K562 (cell line): ENCODE data around the gene MLX. TPM values are rescaled to one million over a fixed set of nuclear protein-coding genes. Genes with fewer than 3 reads are reported as not detected.

Experiments
- BRF1 ChIP-seq: IDR thresholded peaks from 3 replicates; pipeline ENCODE4 v1.6.1; 2011; ENCODE audit warnings: borderline replicate concordance, mild to moderate bottlenecking; ENCODE audit not compliant: insufficient read length; ENCODE audit errors: extremely low read depth
- CBX5 ChIP-seq: IDR thresholded peaks from 2 replicates; pipeline ENCODE4 v1.6.1; 2014; ENCODE audit warnings: low read depth, borderline replicate concordance
- CCNT2 ChIP-seq: IDR thresholded peaks from 2 replicates; pipeline ENCODE4 v1.6.1; 2011; ENCODE audit warnings: borderline replicate concordance, low read depth, mild to moderate bottlenecking, moderate library complexity, mixed read lengths, low read length; ENCODE audit not compliant: insufficient read length; ENCODE audit errors: extremely low read depth
- CHCHD3 ChIP-seq: fragments of 250-450 bp; sonication (Bioruptor Pico); IDR thresholded peaks from 2 replicates; pipeline ENCODE4 v2.1.2; 2022; ENCODE audit warnings: mild to moderate bottlenecking
- GABPA ChIP-seq: fragments of 200-800 bp; sonication (Bioruptor generic); conservative IDR thresholded peaks from 2 replicates; pipeline ENCODE4 v1.6.1; 2016; ENCODE audit warnings: low read depth, missing genetic modification characterization, missing compliant biosample characterization
- HCFC1 ChIP-seq: IDR thresholded peaks from 2 replicates; pipeline ENCODE4 v1.6.1; 2012; ENCODE audit warnings: low read depth, low read length, improper control_type of control experiment
- KDM4B ChIP-seq, 2 experiments: fragments of 450-650 bp in 1 of 2; sonication (generic) in 1 of 2; IDR thresholded peaks; 2 replicates each; pipeline ENCODE4 v1.6.1; 2016 to 2017; ENCODE audit warnings: borderline replicate concordance in 2 of 2, antibody characterized with exemption in 1 of 2, low read depth in 1 of 2, mild to moderate bottlenecking in 1 of 2
- MBD1 ChIP-seq: fragments of 250-450 bp; sonication (Bioruptor Pico); IDR thresholded peaks from 2 replicates; pipeline ENCODE4 v1.8.0; 2022; ENCODE audit warnings: inconsistent platforms
- MCM5 ChIP-seq: fragments of 450-650 bp; IDR thresholded peaks from 2 replicates; pipeline ENCODE4 v1.6.1; 2016; ENCODE audit warnings: low read depth
- MEF2A ChIP-seq: IDR thresholded peaks from 2 replicates; pipeline ENCODE4 v1.6.1; 2011; ENCODE audit warnings: low read depth, mild to moderate bottlenecking, low read length, moderate library complexity; ENCODE audit not compliant: control insufficient read depth
- MTA3 ChIP-seq: fragments of 450-650 bp; formaldehyde crosslinking; IDR thresholded peaks from 2 replicates; pipeline ENCODE4 v1.6.1; 2017; ENCODE audit warnings: mild to moderate bottlenecking, borderline replicate concordance
- NCOA4 ChIP-seq: fragments of 450-650 bp; IDR thresholded peaks from 2 replicates; pipeline ENCODE4 v1.6.1; 2018; ENCODE audit warnings: mild to moderate bottlenecking; ENCODE audit not compliant: partially characterized antibody
- RBM25 ChIP-seq: fragments of 200-400 bp; formaldehyde crosslinking; IDR thresholded peaks from 2 replicates; pipeline ENCODE4 v1.6.1; 2018; ENCODE audit warnings: low read length, low read depth, moderate library complexity; ENCODE audit not compliant: severe bottlenecking
- SMARCB1 ChIP-seq: IDR thresholded peaks from 2 replicates; pipeline ENCODE4 v1.6.1; 2011; ENCODE audit warnings: improper control_type of control experiment, low read depth; ENCODE audit not compliant: insufficient read length
- SNAPC5 ChIP-seq: fragments of 250-450 bp; sonication (Bioruptor Pico); IDR thresholded peaks from 2 replicates; pipeline ENCODE4 v1.8.0; 2021; ENCODE audit warnings: moderate library complexity, mild to moderate bottlenecking, inconsistent platforms
- SP1 ChIP-seq: sonication (generic); formaldehyde crosslinking; IDR thresholded peaks from 2 replicates; pipeline ENCODE4 v1.8.1; 2022; ENCODE audit warnings: mild to moderate bottlenecking, missing genetic modification reagents
- ZNF347 ChIP-seq: fragments of 450-650 bp; formaldehyde crosslinking; IDR thresholded peaks from 2 replicates; pipeline ENCODE4 v1.4.0; 2020; ENCODE audit warnings: low read depth, mild to moderate bottlenecking, moderate library complexity
- ZNF395 ChIP-seq: fragments of 200-800 bp; sonication (Bioruptor generic); IDR thresholded peaks from 2 replicates; pipeline ENCODE4 v1.6.1; 2017; ENCODE audit warnings: missing genetic modification characterization, missing compliant biosample characterization
- polyA plus RNA-seq, 8 experiments: library from polyadenylated mRNA; depleted of rRNA in 4 of 8; stranded (reverse) in 5 of 8; unstranded in 3 of 8; fragments of >200 nt; fragmentation: Nextera tagmentation in 2 of 8; fragmentation: Illumina TruSeq in 1 of 8; extraction: Ambion mirVana in 2 of 8; extraction: Trizol in 1 of 8; gene quantifications; 2 replicates each; pipeline versions ENCODE4 v1.2.1 to v1.2.3, GENCODE V29; 2011 to 2014; ENCODE audit warnings: inconsistent platforms in 1 of 8, missing spikeins in 1 of 8
- total RNA-seq, 7 experiments: library from RNA; depleted of rRNA in 6 of 7; stranded (reverse); fragments of >200 nt in 6 of 7; fragmentation: Illumina TruSeq in 2 of 7; extraction: Trizol in 2 of 7; gene quantifications; 2 replicates each; pipeline versions ENCODE4 v1.2.1 to v1.2.3, GENCODE V29; 2011 to 2021; ENCODE audit warnings: low replicate concordance in 1 of 7
- TF ChIP-seq, protein P1 (sequence below): sonication (generic); formaldehyde crosslinking; IDR thresholded peaks from 2 replicates; pipeline ENCODE4 v1.8.0; 2022; ENCODE audit warnings: mild to moderate bottlenecking, low read depth, missing genetic modification reagents
- TF ChIP-seq, protein P2 (sequence below): fragments of 450-650 bp; IDR thresholded peaks from 2 replicates; pipeline ENCODE4 v1.7.1; 2018; ENCODE audit warnings: mild to moderate bottlenecking, low read depth; ENCODE audit not compliant: partially characterized antibody

The MLX gene
- total and polyA plus RNA-seq, 9 of the 15 experiments (the other 6 are each of a cell fraction or from before 2014, with no cell fraction given), result 42.9 to 100 (median 58.9) TPM

DNA sequence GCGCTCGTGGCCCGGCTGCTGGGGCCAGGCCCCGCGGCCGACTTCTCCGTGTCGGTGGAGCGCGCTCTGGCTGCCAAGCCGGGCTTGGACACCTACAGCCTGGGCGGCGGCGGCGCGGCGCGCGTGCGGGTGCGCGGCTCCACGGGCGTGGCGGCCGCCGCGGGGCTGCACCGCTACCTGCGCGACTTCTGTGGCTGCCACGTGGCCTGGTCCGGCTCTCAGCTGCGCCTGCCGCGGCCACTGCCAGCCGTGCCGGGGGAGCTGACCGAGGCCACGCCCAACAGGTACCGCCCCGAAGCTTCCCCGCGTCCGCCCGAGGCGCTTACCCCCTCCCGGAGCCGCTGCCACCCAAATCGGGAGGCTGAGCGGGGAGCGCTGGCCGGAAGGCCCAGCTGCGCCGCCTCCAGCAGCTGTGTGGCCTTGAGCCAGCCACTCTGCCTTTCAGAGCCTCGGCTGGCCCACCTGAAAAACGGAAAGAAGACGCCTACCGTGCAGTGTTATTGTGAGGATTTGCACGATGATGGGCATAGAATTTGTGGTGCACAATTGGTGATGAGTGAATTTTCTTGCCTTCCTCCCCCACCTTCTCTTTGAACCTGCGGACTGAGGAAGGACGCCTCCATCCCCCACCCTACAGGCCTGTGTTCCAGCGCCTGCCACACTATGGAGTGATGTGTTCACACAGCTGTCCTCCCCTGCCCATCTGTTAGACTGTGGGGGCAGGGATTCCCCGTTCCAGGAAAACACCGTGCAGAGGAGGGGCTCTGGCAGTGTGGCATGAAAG, 30.3 kb upstream of the MLX start (continued):
- TF ChIP-seq RBM25 (no peak), MCM5 (no peak), ZNF347 (CRISPR knock-in tag) (no peak), BRF1 (no peak), CBX5 (no peak), CHCHD3 (CRISPR knock-in tag) (no peak), MEF2A (no peak), HCFC1 (peak; percentile 41; the same call in 1 of the 2 replicates), SMARCB1 (no peak), GABPA (tag) (peak; percentile 75), MTA3 (no peak), CCNT2 (peak; percentile 67), KDM4B (IDR thresholded peaks at IDR 0.05; ENCODE audit: borderline replicate concordance in 2 of 2, low read depth in 1 of 2) (no peak), NCOA4 (no peak), MBD1 (CRISPR knock-in tag) (no peak), SNAPC5 (CRISPR knock-in tag) (no peak), SP1 (no peak), ZNF395 (CRISPR knock-in tag) (no peak)
- TF ChIP-seq, protein P1, sequence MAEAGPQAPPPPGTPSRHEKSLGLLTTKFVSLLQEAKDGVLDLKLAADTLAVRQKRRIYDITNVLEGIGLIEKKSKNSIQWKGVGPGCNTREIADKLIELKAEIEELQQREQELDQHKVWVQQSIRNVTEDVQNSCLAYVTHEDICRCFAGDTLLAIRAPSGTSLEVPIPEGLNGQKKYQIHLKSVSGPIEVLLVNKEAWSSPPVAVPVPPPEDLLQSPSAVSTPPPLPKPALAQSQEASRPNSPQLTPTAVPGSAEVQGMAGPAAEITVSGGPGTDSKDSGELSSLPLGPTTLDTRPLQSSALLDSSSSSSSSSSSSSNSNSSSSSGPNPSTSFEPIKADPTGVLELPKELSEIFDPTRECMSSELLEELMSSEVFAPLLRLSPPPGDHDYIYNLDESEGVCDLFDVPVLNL, result no peak
- TF ChIP-seq, protein P2, sequence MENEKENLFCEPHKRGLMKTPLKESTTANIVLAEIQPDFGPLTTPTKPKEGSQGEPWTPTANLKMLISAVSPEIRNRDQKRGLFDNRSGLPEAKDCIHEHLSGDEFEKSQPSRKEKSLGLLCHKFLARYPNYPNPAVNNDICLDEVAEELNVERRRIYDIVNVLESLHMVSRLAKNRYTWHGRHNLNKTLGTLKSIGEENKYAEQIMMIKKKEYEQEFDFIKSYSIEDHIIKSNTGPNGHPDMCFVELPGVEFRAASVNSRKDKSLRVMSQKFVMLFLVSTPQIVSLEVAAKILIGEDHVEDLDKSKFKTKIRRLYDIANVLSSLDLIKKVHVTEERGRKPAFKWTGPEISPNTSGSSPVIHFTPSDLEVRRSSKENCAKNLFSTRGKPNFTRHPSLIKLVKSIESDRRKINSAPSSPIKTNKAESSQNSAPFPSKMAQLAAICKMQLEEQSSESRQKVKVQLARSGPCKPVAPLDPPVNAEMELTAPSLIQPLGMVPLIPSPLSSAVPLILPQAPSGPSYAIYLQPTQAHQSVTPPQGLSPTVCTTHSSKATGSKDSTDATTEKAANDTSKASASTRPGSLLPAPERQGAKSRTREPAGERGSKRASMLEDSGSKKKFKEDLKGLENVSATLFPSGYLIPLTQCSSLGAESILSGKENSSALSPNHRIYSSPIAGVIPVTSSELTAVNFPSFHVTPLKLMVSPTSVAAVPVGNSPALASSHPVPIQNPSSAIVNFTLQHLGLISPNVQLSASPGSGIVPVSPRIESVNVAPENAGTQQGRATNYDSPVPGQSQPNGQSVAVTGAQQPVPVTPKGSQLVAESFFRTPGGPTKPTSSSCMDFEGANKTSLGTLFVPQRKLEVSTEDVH, result no peak
